HCT116 (cell line): ENCODE data around the gene ADD3. TPM values are rescaled to one million over a fixed set of nuclear protein-coding genes. Genes with fewer than 3 reads are reported as not detected.

Experiments
- ATAC-seq: fragments of 200-7000 bp; cut with Tn5 transposase; 2 replicates; pipeline ENCODE4 v1.9.1; 2020; ENCODE audit warnings: mild to moderate bottlenecking, moderate library complexity
- BruUV-seq: library from RNA; stranded (reverse); fragments of 400-500 nt; replicated peaks from 2 replicates; lab custom pipeline; 2021; lab: Mats Ljungman, UMichigan
- CTCF ChIA-PET: fragments of 300-600 bp; sonication (Branson Sonifier 250); formaldehyde crosslinking; loops from one replicate; lab custom pipeline; 2021; ENCODE audit warnings: antibody characterized with exemption; lab: Charles Lee
- POLR2A ChIA-PET: fragments of 300-600, 350-600 bp; sonication (Branson Sonifier 250); formaldehyde crosslinking; loops from one replicate; lab custom pipeline; 2021; ENCODE audit warnings: antibody characterized with exemption; lab: Charles Lee
- RAD21 ChIA-PET, 2 experiments: fragments of 300-600 bp; sonication (Branson Sonifier 250); formaldehyde crosslinking; loops; one replicate each; lab custom pipeline; 2023; ENCODE audit warnings: low total read pairs in 2 of 2; ENCODE audit not compliant: uncharacterized antibody in 2 of 2, unreplicated experiment in 2 of 2, low non-redundant PET in 1 of 2; lab: Charles Lee
- DNase-seq: peaks from one replicate; pipeline ENCODE4 v3.0.0-alpha.2; 2010; ENCODE audit warnings: low read depth, low spot score
- H2AFZ ChIP-seq: fragments of 200-600 bp; shearing (Covaris generic), sonication (generic); 2 replicates; pipeline ENCODE4 v1.6.1; 2017; ENCODE audit warnings: low read depth, mixed run types, mixed read lengths, antibody characterized with exemption, low read length; ENCODE audit not compliant: poor library complexity, severe bottlenecking
- H3K27ac ChIP-seq: 2 replicates; pipeline ENCODE4 v1.5.1; 2012; ENCODE audit warnings: low read depth, low read length
- H3K27me3 ChIP-seq: fragments of 200-600 bp; sonication (generic); 2 replicates; pipeline ENCODE4 v1.6.1; 2016; ENCODE audit warnings: mixed run types, low read length, mixed read lengths; ENCODE audit not compliant: insufficient read depth
- H3K36me3 ChIP-seq, 2 experiments: fragments of 200-500 bp in 1 of 2; fragments of 200-600 bp in 1 of 2; sonication (Bioruptor generic) in 1 of 2; sonication (generic) in 1 of 2; 2 replicates each; pipeline versions ENCODE4 v1.5.1 to v1.6.1; 2014 to 2016; ENCODE audit warnings: low read length in 2 of 2, inconsistent platforms in 1 of 2, mixed read lengths in 1 of 2, mixed run types in 1 of 2; ENCODE audit not compliant: insufficient read depth in 2 of 2, control insufficient read depth in 1 of 2
- H3K4me1 ChIP-seq, 2 experiments: fragments of 200-600 bp in 1 of 2; sonication (generic) in 1 of 2; 2 replicates each; pipeline versions ENCODE4 v1.5.1 to v1.6.1; 2012 to 2017; ENCODE audit warnings: low read length in 2 of 2, inconsistent platforms in 1 of 2, mild to moderate bottlenecking in 1 of 2, mixed read lengths in 1 of 2, mixed run types in 1 of 2, moderate library complexity in 1 of 2; ENCODE audit not compliant: insufficient read depth in 2 of 2, control insufficient read depth in 1 of 2
- H3K4me2 ChIP-seq: fragments of 200-600 bp; sonication (generic); 2 replicates; pipeline ENCODE4 v1.6.1; 2017; ENCODE audit warnings: mixed run types, low read length, mixed read lengths
- H3K4me3 ChIP-seq, 2 experiments: fragments of 200-600 bp in 1 of 2; sonication (generic) in 1 of 2; replicated peaks in 1 of 2; 2 replicates each; pipeline ENCODE4 v1.5.1; 2011 to 2016; ENCODE audit warnings: low read length in 2 of 2, control low read depth in 1 of 2, low read depth in 1 of 2, mild to moderate bottlenecking in 1 of 2, mixed read lengths in 1 of 2, mixed run types in 1 of 2
- H3K79me2 ChIP-seq: fragments of 200-600 bp; sonication (generic); 2 replicates; pipeline ENCODE4 v1.6.1; 2017; ENCODE audit warnings: mild to moderate bottlenecking, mixed run types, low read length, moderate library complexity, mixed read lengths; ENCODE audit not compliant: insufficient read depth
- H3K9ac ChIP-seq: fragments of 200-600 bp; sonication (generic); 2 replicates; pipeline ENCODE4 v1.6.1; 2016; ENCODE audit warnings: low read length, mixed read lengths
- H3K9me2 ChIP-seq: fragments of 200-600 bp; sonication (generic), shearing (Covaris generic); 2 replicates; pipeline ENCODE4 v1.6.1; 2017; ENCODE audit warnings: mixed run types, mild to moderate bottlenecking, moderate library complexity; ENCODE audit not compliant: insufficient read depth
- H3K9me3 ChIP-seq, 2 experiments: fragments of 200-500 bp in 1 of 2; fragments of 200-600 bp in 1 of 2; sonication (Bioruptor generic) in 1 of 2; sonication (generic) in 1 of 2; 2 replicates each; pipeline ENCODE4 v1.6.1; 2014 to 2017; ENCODE audit warnings: low read length in 2 of 2, mixed read lengths in 2 of 2, inconsistent platforms in 1 of 2, low read depth in 1 of 2, mild to moderate bottlenecking in 1 of 2, mixed run types in 1 of 2, moderate library complexity in 1 of 2; ENCODE audit not compliant: control insufficient read depth in 1 of 2, insufficient read depth in 1 of 2
- H4K20me1 ChIP-seq: fragments of 200-600 bp; sonication (generic), shearing (Covaris generic); 2 replicates; pipeline ENCODE4 v1.6.1; 2017; ENCODE audit warnings: mixed run types, mild to moderate bottlenecking, moderate library complexity; ENCODE audit not compliant: insufficient read depth
- CBX3 ChIP-seq: IDR thresholded peaks from 2 replicates; pipeline ENCODE4 v1.6.1; 2012; ENCODE audit warnings: low read depth
- CEBPB ChIP-seq: IDR thresholded peaks from 2 replicates; pipeline ENCODE4 v1.6.1; 2012; ENCODE audit warnings: low read depth
- EGR1 ChIP-seq: IDR thresholded peaks from 2 replicates; pipeline ENCODE4 v1.6.1; 2012; ENCODE audit warnings: low read depth
- ELF1 ChIP-seq: IDR thresholded peaks from 2 replicates; pipeline ENCODE4 v1.6.1; 2012; ENCODE audit warnings: low read depth, borderline replicate concordance
- EZH2 ChIP-seq: fragments of 200-600 bp; sonication (generic); IDR thresholded peaks from 2 replicates; pipeline ENCODE4 v1.6.1; 2017; ENCODE audit warnings: antibody characterized with exemption, mixed run types
- FOSL1 ChIP-seq: IDR thresholded peaks from 2 replicates; pipeline ENCODE4 v1.6.1; 2012; ENCODE audit warnings: low read depth
- POLR2A ChIP-seq: IDR thresholded peaks from 2 replicates; pipeline ENCODE4 v1.7.0; 2011; ENCODE audit warnings: borderline replicate concordance; ENCODE audit not compliant: insufficient read depth, insufficient read length; ENCODE audit errors: extremely low read depth
- POLR2AphosphoS5 ChIP-seq: IDR thresholded peaks from 2 replicates; pipeline ENCODE4 v1.6.1; 2011; ENCODE audit warnings: mild to moderate bottlenecking, low read depth, low read length, moderate library complexity
- RAD21 ChIP-seq: IDR thresholded peaks from 2 replicates; pipeline ENCODE4 v1.6.1; 2012; ENCODE audit warnings: low read depth, mild to moderate bottlenecking
- SIN3A ChIP-seq: IDR thresholded peaks from 2 replicates; pipeline ENCODE4 v1.6.1; 2012; ENCODE audit warnings: low read depth
- SP1 ChIP-seq: IDR thresholded peaks from 2 replicates; pipeline ENCODE4 v1.6.1; 2012; ENCODE audit warnings: low read depth
- SRF ChIP-seq: IDR thresholded peaks from 2 replicates; pipeline ENCODE4 v1.6.1; 2012; ENCODE audit warnings: low read depth
- TCF7L2 ChIP-seq: IDR thresholded peaks from 2 replicates; pipeline ENCODE4 v1.7.0; 2011; ENCODE audit warnings: borderline replicate concordance, inconsistent platforms; ENCODE audit not compliant: insufficient read depth, insufficient read length; ENCODE audit errors: extremely low read depth
- ZFX ChIP-seq: fragments of 450-650 bp; IDR thresholded peaks from 2 replicates; pipeline ENCODE4 v1.6.1; 2017
- intact Hi-C: fragments of 100-400 bp; cut with micrococcal nuclease; formaldehyde crosslinking; loops from 2 replicates; pipeline ENCODE4 v1.10.0; 2022
- total RNA-seq: library from RNA; stranded (reverse); gene quantifications from one replicate; pipeline ENCODE4 v1.2.1, GENCODE V29; 2021; ENCODE audit not compliant: unreplicated experiment
- TF ChIP-seq, protein P1 (sequence below): IDR thresholded peaks from 2 replicates; pipeline ENCODE4 v1.6.1; 2012
- TF ChIP-seq, protein P2 (sequence below), 3 experiments: fragments of 200-600 bp in 1 of 3; sonication (generic) in 1 of 3; IDR thresholded peaks in 2 of 3; conservative IDR thresholded peaks in 1 of 3; 2 replicates each; pipeline ENCODE4 v1.5.1; 2012 to 2017; ENCODE audit warnings: low read depth in 2 of 3, low read length in 2 of 3, antibody characterized with exemption in 1 of 3, borderline replicate concordance in 1 of 3, control low read depth in 1 of 3, mild to moderate bottlenecking in 1 of 3, mixed read lengths in 1 of 3, mixed run types in 1 of 3, moderate library complexity in 1 of 3; ENCODE audit not compliant: insufficient read depth in 1 of 3
- TF ChIP-seq, protein P3 (sequence below): IDR thresholded peaks from 2 replicates; pipeline ENCODE4 v1.6.1; 2012
- TF ChIP-seq, protein P4 (sequence below): IDR thresholded peaks from 2 replicates; pipeline ENCODE4 v1.6.1; 2012; ENCODE audit warnings: low read depth

The ADD3 gene
- total RNA-seq, 1 experiment from 2014 or later = 41.1 TPM

DNA sequence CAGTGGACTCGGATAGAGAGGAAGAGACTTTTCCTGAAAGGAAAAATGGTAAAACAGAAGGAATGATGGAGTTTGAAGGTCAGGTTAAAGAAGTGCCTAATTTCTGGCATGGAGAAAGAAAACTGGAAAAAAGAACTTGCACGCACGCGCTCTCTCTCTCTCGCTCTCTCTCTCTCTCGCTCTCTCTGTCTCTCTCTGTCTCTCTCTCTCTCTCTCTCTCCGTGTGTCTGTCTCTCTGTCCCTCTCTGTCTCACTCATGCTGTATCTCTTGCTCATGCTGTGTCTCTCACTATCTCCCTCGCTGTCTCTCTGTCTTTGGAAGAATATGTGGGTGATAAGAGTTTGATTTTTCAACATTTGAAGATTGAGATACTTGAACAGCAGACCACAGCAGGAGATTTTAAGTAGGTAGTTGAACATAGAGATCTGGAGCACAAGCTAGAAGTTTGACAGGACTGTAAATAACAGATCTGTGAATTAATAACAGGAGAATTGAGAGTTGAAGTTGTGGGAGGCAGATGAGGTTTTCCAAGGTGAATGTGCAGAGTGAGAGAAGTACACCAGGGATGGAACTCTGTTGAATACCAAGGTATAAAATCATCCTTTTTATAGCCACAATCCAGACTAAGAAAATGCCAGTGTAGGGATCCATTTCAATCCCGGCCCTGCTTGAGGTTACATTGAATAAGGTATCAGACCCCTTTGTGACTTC is 33.1 kb downstream of the ADD3 start:
- BruUV-seq = no TSS peak
- CTCF ChIA-PET = no interaction called here
- Histone ChIP-seq H3K9me2 (no peaks in the 10 kb centered on the region), H3K36me3 (no peaks in the 10 kb centered on the region), H3K4me1 (no peaks in the 10 kb centered on the region), H3K79me2 (no peaks in the 10 kb centered on the region), H3K27ac (no peak overlapping the region), H3K4me2 (no peak overlapping the region), H3K9ac (no peak overlapping the region), H2AFZ (no peak overlapping the region), H3K27me3 (no peaks in the 10 kb centered on the region), H3K4me3 (no peak overlapping the region), H4K20me1 (no peaks in the 10 kb centered on the region), H3K9me3 (no peaks in the 10 kb centered on the region)
- POLR2A ChIA-PET = no interaction called here
- ATAC-seq (no peak), DNase-seq (no peak)
- TF ChIP-seq, protein P1, sequence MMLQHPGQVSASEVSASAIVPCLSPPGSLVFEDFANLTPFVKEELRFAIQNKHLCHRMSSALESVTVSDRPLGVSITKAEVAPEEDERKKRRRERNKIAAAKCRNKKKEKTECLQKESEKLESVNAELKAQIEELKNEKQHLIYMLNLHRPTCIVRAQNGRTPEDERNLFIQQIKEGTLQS = no peak
- TF ChIP-seq, protein P2, sequence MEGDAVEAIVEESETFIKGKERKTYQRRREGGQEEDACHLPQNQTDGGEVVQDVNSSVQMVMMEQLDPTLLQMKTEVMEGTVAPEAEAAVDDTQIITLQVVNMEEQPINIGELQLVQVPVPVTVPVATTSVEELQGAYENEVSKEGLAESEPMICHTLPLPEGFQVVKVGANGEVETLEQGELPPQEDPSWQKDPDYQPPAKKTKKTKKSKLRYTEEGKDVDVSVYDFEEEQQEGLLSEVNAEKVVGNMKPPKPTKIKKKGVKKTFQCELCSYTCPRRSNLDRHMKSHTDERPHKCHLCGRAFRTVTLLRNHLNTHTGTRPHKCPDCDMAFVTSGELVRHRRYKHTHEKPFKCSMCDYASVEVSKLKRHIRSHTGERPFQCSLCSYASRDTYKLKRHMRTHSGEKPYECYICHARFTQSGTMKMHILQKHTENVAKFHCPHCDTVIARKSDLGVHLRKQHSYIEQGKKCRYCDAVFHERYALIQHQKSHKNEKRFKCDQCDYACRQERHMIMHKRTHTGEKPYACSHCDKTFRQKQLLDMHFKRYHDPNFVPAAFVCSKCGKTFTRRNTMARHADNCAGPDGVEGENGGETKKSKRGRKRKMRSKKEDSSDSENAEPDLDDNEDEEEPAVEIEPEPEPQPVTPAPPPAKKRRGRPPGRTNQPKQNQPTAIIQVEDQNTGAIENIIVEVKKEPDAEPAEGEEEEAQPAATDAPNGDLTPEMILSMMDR (IDR thresholded peaks at IDR 0.05 in 2 of 3, conservative IDR thresholded peaks at IDR 0.05 in 1 of 3; ENCODE audit: borderline replicate concordance in 1 of 3, insufficient read depth in 1 of 3, low read depth in 2 of 3, low read length in 2 of 3) = no peak
- TF ChIP-seq, protein P3, sequence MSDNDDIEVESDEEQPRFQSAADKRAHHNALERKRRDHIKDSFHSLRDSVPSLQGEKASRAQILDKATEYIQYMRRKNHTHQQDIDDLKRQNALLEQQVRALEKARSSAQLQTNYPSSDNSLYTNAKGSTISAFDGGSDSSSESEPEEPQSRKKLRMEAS = no peak
- TF ChIP-seq SRF = no peak
- no peak for TF ChIP-seq EGR1
- TF ChIP-seq ELF1 = no peak
- TF ChIP-seq, protein P4, sequence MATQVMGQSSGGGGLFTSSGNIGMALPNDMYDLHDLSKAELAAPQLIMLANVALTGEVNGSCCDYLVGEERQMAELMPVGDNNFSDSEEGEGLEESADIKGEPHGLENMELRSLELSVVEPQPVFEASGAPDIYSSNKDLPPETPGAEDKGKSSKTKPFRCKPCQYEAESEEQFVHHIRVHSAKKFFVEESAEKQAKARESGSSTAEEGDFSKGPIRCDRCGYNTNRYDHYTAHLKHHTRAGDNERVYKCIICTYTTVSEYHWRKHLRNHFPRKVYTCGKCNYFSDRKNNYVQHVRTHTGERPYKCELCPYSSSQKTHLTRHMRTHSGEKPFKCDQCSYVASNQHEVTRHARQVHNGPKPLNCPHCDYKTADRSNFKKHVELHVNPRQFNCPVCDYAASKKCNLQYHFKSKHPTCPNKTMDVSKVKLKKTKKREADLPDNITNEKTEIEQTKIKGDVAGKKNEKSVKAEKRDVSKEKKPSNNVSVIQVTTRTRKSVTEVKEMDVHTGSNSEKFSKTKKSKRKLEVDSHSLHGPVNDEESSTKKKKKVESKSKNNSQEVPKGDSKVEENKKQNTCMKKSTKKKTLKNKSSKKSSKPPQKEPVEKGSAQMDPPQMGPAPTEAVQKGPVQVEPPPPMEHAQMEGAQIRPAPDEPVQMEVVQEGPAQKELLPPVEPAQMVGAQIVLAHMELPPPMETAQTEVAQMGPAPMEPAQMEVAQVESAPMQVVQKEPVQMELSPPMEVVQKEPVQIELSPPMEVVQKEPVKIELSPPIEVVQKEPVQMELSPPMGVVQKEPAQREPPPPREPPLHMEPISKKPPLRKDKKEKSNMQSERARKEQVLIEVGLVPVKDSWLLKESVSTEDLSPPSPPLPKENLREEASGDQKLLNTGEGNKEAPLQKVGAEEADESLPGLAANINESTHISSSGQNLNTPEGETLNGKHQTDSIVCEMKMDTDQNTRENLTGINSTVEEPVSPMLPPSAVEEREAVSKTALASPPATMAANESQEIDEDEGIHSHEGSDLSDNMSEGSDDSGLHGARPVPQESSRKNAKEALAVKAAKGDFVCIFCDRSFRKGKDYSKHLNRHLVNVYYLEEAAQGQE = no peak
- no peak for TF ChIP-seq EZH2
- TF ChIP-seq RAD21 = no peak
- no peak for TF ChIP-seq FOSL1
- no peak for TF ChIP-seq POLR2AphosphoS5
- TF ChIP-seq POLR2A = no peak
- no peak for TF ChIP-seq CBX3
- no peak for TF ChIP-seq ZFX
- no peak for TF ChIP-seq CEBPB
- TF ChIP-seq SP1 = no peak
- no peak for TF ChIP-seq TCF7L2
- no peak for TF ChIP-seq SIN3A
- intact Hi-C loops = no loop called here
- RAD21 ChIA-PET = no interaction called here
